Measurements from ENCODE around the gene ARID5B. TPM values are rescaled to one million over a fixed set of nuclear protein-coding genes. Genes with fewer than 3 reads are reported as not detected.

The ARID5B gene
- total RNA-seq, 1 experiment from 2014 or later, result 0.04 TPM

DNA sequence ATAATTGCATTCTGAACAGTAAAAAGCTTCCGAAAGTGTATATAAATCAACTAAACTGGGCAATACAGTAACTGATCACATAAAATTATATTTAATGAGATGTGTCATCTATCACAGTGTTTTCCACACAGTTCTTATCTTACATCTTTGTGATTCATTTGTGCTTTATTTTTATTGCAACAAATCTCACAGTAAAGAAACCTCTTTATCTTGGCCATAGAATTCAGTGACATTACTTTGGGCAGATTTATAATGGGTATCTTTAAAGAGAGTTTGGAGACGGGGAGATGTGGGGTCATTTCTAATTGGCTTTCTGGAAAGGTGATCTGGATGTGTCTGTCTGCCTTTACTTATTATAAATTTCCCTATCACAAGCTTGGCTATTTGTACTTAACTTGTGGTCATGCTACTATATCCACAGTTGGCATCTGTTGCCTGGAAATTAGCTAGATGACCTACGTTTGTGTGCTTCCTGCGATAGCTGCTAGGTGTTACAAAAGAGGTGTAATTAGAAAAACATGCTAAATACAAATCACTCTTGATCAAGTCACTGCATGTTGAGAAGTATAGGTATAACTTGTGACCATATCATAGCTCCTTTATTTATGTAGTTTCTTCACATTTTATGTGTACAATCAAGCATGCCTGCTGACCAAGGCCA lies 123.8 kb downstream of the ARID5B start:
- H3K4me3 Mint-ChIP-seq, result no peak overlapping the region
- H3K9me3 Mint-ChIP-seq, result no peaks in the 10 kb centered on the region
- Histone ChIP-seq H4K20me1 (ENCODE audit: control insufficient read depth, insufficient read depth, insufficient read length) (no peaks in the 10 kb centered on the region), H3K79me2 (ENCODE audit: insufficient read depth, low read length) (no peaks in the 10 kb centered on the region), H3K4me2 (ENCODE audit: insufficient read depth, insufficient read length, low read length) (no peak overlapping the region), H3K23me2 (ENCODE audit: insufficient read length, low read depth, low read length, poor library complexity, severe bottlenecking) (no peaks in the 10 kb centered on the region), H3K4me1 (ENCODE audit: insufficient read depth, low read length) (no peaks in the 10 kb centered on the region; the same call in 1 of the 2 replicates), H3K9me3 (ENCODE audit: control insufficient read depth, low read depth, low read length) (no peaks in the 10 kb centered on the region), H4K8ac (replicated peaks; ENCODE audit: insufficient read length, low read depth, low read length) (no peak overlapping the region), H2AFZ (ENCODE audit: low read length) (no peak overlapping the region), H4K5ac (ENCODE audit: insufficient read length, low read depth, low read length) (no peak overlapping the region), H2BK120ac (ENCODE audit: low read depth, low read length, poor library complexity, severe bottlenecking) (no peak overlapping the region), H4K91ac (ENCODE audit: insufficient read length, low read depth, low read length) (no peak overlapping the region), H3K18ac (ENCODE audit: insufficient read length, low read depth, low read length) (no peak overlapping the region), H3K56ac (ENCODE audit: insufficient read length, low read depth, low read length) (no peak overlapping the region), H2BK20ac (ENCODE audit: low read depth, low read length, poor library complexity, severe bottlenecking) (no peak overlapping the region), H3K23ac (ENCODE audit: insufficient read length, low read depth, low read length) (no peak overlapping the region), H3K9ac (ENCODE audit: extremely low read depth, insufficient read length, low read length) (no peak overlapping the region), H3K27ac (ENCODE audit: insufficient read length, low read depth, low read length) (no peak overlapping the region), H3K14ac (ENCODE audit: insufficient read depth, low read length) (no peak overlapping the region), H2BK15ac (ENCODE audit: low read depth, low read length) (no peak overlapping the region), H3T11ph (ENCODE audit: low read length) (no peak overlapping the region), H2AK5ac (ENCODE audit: insufficient read length, low read length) (no peak overlapping the region), H3K4ac (ENCODE audit: low read depth, low read length) (no peak overlapping the region), H3K27me3 (ENCODE audit: insufficient read depth, low read length) (no peaks in the 10 kb centered on the region), H3K79me1 (ENCODE audit: insufficient read depth, low read depth, low read length, poor library complexity, severe bottlenecking) (no peaks in the 10 kb centered on the region), H2BK5ac (ENCODE audit: insufficient read length, low read length) (no peak overlapping the region), H2BK12ac (ENCODE audit: insufficient read length, low read depth, low read length) (no peak overlapping the region)
- H3K4me1 Mint-ChIP-seq, result peaks cover 4 to 5% of the 10 kb centered on the region in 2 experiments
- WGBS (ENCODE audit: extremely low coverage, insufficient read length, low lambda C conversion rate), result no CpG with 5 or more reads among the region's 4 CpGs
- DNase-seq, result no peak
- TF ChIP-seq, protein P1, sequence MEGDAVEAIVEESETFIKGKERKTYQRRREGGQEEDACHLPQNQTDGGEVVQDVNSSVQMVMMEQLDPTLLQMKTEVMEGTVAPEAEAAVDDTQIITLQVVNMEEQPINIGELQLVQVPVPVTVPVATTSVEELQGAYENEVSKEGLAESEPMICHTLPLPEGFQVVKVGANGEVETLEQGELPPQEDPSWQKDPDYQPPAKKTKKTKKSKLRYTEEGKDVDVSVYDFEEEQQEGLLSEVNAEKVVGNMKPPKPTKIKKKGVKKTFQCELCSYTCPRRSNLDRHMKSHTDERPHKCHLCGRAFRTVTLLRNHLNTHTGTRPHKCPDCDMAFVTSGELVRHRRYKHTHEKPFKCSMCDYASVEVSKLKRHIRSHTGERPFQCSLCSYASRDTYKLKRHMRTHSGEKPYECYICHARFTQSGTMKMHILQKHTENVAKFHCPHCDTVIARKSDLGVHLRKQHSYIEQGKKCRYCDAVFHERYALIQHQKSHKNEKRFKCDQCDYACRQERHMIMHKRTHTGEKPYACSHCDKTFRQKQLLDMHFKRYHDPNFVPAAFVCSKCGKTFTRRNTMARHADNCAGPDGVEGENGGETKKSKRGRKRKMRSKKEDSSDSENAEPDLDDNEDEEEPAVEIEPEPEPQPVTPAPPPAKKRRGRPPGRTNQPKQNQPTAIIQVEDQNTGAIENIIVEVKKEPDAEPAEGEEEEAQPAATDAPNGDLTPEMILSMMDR (conservative IDR thresholded peaks at IDR 0.05), result no peak
- no peak overlapping the region for H3K27ac Mint-ChIP-seq
- H3K27me3 Mint-ChIP-seq (ENCODE audit: low read depth), result no peaks in the 10 kb centered on the region
- H3K36me3 Mint-ChIP-seq (ENCODE audit: insufficient read depth in 1 of 3, low read depth in 3 of 3), result no peaks in the 10 kb centered on the region
